Stimulated activated CD4-positive, alpha-beta T cell treated with anti-CD3 and anti-CD28 coated beads, Interleukin-15, amount 100 ng/mL, for 1 hour (primary cell): Measurements from ENCODE around the gene DPY30.

ENCODE experiments used
- DNase-seq, 2 donors: peaks; one replicate each; pipeline ENCODE4 v3.0.0-alpha.2; 2020; ENCODE audit warnings: low read depth in 1 of 2, low spot score in 1 of 2

Gene DPY30

DNA sequence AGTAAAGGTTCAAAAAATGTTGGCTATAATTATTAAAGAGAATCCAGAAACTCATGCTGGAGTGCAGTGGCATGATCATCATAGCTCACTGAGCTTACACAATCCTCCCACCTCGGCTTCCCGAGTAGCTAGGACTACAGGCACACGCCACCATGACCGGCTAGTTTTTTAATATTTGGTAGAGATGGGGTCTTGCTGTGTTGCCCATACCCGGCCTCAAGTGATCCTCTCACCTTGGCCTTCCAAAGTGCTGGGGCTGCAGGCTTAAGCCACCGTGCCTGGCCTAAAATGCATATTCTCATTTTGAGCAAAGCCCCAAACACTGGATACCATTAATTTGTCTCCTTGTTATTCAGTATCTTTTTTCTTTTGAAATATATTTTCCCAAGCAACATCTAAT, 61.2 kb downstream of the DPY30 start:
- no peak for DNase-seq
